Activated gamma-delta T cell (primary cell): ENCODE measurements around the gene SCFD1.
"Not testable (repeated sequence)": the region's sequence is repeated elsewhere in the genome, so short reads cannot be mapped to it uniquely, and the experiment has no call there.

ENCODE experiments used
- DNase-seq: peaks from one replicate; lab custom pipeline; 2025; lab: John Stamatoyannopoulos, UW

SCFD1 gene

DNA sequence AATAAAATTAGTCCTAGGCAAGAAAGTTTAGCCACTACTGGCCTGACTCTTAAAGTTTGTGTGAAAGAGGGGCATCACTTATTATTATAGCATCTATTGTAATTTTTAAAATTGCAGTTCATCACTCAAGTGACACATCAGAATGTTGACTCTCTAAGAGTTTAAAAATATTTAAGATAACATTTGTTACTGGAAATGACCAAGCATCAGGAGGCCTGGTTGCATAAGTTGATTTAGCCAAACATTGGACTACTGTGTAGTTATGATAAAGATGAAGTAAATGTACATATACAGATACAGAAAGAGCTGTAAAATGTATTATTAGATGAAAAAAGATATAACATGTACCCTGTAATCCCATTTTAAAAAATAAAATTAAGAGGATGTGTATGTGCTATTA lies 47.5 kb downstream of the SCFD1 start:
- DNase-seq: no peak

DNA sequence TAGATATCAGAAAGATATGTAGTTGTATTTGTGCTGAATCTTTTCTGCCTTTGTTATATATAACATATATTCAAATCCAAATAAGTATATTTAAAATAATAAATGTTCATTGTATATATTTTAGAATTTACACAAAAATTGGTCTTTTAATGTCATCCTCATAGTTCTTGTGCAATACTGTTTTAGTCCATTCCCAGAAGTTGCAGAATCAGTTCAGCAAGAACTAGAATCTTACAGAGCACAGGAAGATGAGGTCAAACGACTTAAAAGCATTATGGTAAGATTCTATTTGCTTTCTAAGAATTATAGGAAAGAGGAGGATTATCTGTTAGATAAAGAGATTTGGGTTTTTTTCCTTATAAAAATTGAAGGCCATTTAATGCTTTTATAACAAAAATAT lies 51.0 kb downstream of the SCFD1 start:
- no peak for DNase-seq

DNA sequence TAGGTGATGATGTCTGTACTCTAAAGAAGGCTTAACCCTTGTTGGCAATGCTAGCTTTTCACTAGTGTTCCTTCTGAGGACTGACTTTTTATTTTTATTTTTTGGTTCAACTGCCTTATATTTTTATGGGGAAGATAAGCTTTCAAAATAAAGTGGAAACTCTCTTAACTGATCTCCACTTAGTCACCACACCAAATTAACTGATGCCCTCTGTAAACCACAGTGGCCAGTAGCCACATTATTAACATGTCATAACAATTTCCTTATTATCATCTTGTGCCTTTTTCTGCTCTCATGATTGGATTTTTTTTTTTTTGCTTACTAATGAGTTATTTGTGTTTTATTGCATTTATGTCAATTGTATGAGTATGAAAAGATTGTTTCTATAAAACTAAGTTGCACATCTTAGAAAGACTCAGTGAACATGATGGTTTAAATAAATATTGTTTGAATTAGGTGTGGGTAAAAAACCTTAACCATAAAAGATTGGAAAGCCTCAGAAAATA lies 56.9 kb downstream of the SCFD1 start:
- DNase-seq: no peak

DNA sequence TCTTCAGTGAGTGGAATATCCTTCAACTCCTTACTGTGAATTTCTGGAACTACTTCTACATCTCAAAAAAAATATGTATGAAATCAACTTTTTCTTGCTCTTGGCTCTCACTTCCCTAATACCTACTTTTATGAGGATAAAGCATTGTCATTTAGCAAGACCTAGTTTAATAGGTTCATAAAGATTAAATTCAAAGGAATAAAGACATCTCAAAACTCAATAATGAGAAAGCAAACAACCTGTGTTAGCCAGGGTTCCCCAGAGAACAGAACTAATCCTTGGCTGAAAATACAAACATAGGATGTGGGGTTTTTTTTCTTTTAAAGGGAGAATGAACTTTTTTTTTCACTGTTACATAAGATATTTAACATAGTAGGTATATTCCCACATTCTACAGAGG lies 57.9 kb downstream of the SCFD1 start:
- no peak for DNase-seq

DNA sequence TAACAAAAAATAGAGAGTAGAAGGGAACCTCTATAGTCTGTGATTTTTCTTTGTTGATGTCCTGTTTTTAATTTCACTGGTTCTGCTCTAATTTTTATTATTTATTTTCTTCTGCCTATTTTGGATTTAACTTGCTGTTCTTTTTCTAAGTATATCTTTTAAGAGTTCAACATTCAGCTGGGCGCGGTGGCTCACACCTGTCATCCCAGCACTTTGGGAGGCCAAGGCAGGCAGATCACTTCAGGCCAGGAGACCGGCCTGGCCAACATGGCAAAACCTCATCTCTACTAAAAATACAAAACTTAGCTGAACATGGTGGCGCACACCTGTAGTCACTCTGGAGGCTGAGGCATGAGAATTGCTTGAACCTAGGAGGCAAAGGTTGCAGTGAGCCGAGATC lies 58.7 kb downstream of the SCFD1 start:
- not testable (repeated sequence) for DNase-seq

DNA sequence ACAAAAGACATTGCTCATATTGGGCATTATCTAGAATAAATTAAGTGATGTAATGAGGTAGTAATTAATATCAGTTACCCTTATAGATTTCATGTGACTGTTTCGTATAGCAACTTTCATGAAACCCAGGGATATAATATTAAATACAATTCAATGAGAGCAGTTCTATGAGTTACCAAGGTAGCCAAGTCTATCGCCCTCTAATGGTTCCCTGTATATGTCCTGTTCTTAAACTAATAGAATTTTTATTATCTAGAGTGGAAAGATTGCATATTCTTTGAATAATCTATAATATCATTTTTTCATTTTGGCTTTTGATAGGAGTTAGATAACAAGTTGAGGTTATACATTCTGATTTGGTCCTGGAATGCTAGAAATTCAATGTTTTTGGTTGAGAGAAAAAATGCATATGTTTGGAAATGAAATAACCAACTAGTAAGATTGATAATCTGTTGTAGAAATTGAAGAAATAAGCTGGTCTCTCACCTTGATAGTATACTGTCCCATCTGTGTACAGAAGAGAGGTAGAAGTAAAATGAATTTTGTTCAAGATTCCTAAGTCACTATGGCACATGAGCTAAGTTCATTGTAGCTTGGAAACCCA lies 59.7 kb downstream of the SCFD1 start:
- DNase-seq: no peak

DNA sequence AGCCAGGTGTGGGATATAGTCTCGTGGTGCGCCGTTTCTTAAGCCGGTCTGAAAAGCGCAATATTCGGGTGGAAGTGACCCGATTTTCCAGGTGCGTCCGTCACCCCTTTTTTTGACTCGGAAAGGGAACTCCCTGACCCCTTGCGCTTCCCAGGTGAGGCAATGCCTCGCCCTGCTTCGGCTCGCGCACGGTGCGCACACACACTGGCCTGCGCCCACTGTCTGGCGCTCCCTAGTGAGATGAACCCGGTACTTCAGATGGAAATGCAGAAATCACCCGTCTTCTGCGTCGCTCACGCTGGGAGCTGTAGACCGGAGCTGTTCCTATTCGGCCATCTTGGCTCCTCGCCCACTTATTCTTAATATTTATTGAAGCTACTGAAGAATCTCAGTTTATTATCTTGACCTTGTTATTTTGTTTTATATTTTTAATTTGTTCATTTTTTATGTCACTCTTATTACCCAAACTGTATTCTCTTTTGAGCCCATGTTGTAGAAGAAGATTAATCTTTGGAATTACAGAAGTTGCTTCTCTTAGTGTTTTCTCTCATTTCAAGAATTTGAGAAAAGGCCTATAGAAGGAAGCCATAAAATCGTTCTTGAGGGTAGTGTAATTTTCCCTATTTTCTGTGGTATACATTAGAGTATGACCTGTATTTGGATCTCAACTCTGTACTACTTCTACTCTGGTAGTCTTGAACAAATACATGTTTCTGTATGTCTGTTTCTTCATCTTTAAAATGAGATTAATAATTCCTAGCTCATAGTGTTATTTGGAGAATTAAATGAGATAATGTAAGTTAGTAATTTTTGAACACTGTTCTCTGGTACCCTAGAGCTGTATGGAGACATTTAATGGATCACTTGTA lies 68.6 kb downstream of the SCFD1 start:
- DNase-seq: not testable (repeated sequence)

DNA sequence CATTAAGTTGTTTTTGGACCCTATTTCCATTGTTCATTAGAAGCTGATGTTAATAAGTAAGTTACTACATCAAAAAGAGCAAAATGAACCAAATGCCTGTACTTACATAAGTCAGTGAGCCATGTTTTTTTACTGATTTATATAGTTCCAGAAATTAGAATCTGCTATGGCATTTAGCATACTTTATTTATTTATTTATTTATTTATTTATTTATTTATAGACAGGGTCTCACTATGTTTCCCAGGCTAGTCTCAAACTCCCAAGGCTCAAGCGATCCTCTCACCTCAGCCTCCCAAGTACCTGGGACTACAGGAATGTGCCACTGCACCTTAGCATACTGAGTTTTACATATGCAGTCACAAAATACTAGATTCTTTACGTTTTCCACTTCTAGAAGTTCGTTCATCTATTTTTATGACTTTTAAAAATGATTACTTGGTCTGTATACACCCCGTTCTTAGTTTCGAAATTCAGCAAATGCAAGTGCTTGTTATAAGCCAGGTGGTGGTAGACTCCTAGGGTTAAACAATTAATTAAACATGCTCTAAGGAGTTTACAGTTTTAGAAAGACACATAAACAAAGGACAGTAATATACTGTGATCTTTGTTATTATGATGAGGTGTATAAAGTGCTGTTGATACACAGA lies 69.8 kb downstream of the SCFD1 start:
- no peak for DNase-seq

DNA sequence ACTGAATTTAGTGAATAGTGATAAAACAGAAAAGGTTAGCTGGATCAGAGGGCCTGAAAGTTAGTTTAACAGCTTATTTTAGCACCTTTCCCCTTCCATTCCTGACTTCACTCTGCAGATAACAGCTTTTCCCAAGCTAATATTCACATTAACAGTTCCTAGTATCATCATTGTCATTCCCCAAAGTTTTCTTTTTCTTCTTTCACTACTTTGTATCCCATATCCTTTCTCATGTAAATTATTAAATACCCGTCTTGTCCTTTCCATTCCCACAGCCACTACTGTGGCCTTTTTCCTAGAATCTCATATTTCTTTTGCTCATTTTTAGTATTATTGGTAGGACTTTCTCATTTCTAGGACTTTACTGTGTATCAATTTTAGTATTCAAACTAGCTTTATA lies 70.5 kb downstream of the SCFD1 start:
- no peak for DNase-seq

DNA sequence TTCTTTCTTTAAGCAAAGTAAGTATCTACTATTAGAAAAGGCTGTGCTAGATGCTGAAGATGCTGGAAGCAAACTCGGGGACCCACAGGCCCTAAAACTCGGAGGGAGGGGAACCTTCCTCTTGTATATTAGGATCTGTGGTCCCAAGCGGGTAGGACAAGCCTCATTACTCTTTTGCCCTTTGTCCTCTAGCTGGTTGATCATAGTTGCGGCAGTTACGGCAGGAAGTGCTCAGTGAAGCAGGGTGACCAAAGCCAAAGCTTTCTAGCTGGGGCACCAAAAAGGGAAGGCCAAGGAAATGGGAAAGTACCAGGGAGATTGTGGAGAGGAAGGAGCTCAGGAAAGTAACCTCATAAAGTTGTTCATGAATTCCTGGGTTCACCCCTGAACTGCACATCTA lies 76.3 kb downstream of the SCFD1 start:
- no peak for DNase-seq

DNA sequence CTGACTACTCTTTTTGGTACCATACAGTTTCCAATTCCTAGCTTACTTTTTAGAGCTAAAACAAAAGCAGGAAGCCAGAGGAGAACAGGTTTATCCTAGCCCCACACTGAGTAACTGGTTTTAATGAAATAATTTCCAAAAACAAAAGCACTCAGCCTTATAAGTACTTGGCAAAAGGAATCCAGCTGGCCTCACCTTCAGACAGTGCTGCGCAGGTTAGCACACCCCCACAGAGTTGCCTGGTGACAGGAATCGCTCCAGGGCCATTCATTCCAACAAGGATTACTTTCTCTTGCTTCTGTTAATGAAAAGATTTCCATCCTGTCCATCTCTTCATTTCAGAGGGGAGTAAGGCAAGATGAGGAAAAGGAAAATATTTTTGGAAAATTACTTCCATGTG lies 84.6 kb downstream of the SCFD1 start:
- no peak for DNase-seq

DNA sequence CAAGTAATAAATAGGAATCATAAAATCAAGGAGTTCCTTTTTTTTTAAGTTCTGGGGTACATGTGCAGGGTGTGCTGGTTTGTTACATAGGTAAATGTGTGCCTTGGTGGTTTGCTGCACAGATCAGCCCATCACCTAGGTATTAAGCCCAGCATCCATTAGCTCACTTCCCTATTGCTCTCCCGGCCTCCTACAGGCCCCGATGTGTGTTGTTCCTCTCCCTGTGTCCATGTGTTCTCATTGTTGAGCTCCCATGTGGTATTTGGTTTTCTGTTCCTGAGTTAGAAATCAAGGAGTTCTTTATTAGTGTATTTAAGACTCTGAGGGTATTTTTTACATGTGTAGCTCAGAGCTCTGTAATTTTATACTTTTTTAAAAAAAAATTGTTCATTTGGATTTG lies 86.0 kb downstream of the SCFD1 start:
- DNase-seq: no peak

DNA sequence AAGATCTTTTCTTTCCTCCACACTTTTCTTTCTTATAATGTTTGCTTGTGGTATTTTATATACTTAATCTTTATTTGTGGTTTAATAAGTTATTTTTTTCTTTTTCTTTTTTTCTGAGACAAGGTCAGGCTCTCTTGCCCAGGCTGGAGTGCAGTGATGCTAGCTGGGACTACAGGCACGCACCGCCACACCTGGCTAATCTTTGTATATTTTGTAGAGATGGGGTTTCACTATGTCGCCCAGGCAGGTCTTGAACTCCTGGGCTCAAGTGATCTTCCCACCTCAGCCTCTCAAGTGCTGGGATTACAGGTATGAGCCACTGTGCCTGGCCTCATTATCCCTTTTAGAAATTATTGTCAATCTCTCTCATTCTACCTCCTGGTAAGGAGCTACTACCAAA lies 87.1 kb downstream of the SCFD1 start:
- no peak for DNase-seq

DNA sequence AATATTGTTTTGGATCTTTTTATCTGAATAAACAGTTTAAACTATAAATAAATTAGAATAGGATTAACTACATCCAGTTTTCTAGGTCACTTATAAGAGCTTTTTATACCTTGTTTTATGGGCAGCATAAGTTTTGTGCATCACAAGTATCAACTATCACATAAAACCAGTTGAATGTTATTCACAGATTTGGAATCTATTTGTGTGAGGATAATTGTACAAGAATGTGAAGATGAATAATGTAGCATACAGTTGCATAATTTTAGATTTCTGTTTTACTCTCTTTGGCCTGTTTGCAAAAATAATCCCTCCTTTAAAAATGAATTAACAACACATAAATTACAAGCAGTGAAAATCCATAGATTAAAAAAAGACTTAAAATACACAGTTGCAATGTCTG lies 88.8 kb downstream of the SCFD1 start:
- no peak for DNase-seq

DNA sequence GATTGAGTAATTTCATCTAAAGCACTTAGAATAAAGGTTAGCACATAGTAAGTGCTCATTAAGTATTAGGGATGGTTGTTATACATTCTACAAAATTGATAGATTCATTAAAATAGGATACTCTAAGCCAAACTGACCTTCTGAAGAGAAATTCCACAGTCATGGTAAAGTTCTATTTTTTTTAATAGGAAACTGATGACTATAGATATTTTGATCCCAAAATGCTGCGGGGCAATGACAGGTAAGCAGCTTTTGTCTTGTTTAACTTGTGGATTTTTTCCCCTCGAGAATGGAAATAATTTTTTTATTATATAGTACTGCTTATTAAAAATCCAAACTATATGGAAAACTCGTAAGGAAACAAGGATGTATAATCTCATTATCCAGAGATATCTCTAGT lies 97.0 kb downstream of the SCFD1 start:
- DNase-seq: no peak

DNA sequence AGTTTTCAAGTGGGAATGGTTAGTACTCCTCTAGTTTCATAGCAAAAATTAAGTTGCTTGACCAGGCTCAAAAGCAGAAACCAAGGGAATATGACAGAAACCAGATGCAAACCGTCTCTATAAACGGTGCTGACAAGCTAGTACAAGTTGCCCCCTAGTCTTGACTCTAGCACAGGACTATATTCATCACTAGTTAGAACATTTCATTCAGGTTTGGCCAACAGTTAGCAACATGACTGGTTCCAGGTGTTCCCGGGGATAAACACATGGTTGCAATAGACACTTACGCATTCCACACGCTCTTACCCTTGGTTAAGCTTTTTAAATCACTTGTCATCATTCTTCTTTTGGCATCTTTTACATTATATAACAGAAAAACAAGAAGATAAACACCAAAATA lies 103.6 kb downstream of the SCFD1 start:
- no peak for DNase-seq

DNA sequence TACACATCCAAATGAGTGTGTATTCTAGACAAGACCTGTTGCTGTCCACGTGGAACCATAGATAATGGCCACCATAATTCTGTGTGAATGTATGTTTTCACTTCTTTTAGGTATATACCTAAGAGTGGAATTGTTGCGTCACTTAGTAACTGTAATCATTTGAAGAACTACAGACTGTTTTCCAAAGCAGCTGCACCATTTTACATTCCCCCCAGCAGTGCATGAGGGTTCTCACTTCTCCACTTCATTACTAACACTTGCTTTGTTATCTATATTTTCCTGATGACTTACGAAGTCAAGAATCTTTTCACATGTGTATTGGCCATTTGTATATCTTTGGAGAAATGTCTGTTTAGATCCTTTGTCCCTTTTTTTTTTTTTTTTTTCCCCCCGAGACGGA lies 106.4 kb downstream of the SCFD1 start:
- no peak for DNase-seq

DNA sequence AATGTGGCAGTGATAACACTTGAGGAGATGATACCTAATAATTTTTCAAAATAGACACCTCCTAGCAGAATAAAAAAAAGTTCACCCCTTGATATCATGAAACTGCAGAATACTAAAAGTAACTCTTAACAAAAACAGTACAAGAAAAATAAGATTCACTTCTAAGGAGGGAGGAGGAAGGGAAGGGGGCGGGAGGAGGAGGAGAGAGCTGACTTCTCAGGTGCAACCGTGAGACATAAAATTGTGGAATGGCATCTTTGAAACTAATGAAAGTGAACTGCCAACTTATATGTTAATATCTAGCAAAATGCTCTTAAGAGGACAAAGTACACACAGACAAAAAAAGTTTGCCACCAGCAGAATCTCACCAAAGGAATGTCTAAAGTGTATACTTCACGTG lies 115.8 kb downstream of the SCFD1 start:
- no peak for DNase-seq

DNA sequence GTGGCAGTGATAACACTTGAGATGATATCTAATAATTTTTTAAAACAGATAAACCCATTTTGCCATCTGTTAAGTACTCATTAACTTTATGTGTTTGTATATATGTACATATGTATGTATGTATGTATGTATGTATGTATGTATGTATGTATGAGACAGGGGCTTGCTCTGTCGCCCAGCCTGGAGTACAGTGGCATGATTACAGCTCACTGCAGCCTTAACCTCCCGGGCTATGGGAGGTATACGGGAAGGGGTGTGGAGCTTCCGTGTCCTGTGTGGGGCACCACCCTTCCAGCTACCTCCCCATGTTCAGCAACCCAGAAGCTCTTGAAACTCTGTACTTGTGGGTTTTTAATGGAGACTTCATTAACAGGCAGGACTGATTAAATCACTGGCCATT lies 116.9 kb downstream of the SCFD1 start:
- no peak for DNase-seq

DNA sequence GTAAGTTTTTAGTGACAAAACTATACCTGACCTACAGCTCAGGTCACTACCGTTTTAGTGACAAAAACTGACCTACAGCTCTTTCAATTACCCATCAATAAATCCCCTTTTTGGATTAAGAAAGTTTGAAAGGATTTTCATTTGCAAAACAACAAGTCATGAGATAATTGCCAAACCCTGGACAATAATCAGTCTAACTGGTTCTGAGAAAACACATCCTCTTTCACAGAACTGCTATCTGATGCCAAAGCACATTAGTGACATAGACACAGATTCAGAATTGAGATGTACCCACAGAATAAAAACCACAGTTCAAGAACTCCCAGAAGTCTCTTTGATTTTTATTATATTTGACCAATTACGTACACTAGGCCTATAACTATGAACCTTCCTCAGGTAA lies 126.2 kb downstream of the SCFD1 start:
- no peak for DNase-seq

DNA sequence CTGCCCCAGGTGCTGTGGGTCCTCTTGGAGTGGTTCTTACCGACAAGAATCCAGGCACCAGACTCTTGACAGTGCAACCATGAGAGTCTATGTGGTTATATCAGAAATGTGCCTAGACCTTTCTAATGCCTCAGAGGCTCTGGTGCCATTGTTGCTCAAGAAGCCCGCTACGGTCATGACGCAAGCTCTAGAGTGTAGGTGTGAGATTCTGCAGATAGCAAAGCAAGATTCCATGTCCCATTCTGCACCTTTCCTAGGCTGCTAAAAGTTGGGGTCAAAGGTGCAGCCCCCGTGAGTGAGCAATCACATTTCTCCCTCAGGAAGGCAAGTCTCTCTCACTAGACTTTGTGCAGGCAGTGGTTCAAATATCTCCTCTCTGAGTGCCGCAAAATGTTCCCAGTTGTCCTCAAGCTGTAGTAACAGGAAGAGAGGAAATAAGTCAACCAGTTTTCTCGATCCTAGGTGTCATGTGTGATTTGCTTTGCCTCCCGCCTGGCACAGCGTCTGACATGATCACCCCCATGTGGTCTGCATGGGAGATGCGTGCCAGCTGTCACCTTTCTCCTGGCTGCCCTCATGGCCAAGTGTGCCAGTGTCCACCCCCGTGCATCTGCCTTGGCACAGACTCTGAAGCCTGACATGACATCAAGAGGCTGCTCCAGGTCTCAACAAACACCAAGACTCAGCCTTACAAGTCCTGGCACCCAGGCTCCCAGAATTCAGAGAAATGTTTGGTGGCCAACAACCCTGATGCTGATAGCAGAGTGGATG lies 129.7 kb downstream of the SCFD1 start:
- DNase-seq: no peak

DNA sequence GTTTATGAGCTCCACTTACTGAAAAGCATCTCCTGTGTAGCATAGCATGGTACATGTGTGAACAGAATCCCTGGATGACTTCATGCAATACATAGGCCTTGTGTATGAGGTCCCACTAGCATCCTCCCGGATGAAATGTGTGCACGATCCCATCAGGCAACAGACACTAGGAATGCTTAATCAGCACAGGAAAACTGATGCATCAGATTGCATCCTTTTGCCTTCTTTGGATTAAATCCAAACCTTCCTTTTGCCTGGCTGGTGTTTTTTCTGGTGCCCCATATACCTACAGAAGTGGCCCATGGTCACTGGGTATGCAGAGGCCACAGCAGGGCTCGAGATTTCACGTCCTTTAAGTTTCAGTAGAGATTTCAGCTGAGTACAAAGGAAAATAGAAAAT lies 131.3 kb downstream of the SCFD1 start:
- no peak for DNase-seq
